ENCODE data around the gene SUOX.

Gene SUOX

GRCh38 chr12:56011509-56012090, 14.5 kb downstream of the SUOX start:
- H3K79me1 ChIP-seq (replicated peaks; ENCODE audit: low read length, poor library complexity, severe bottlenecking) = peaks cover 4% of the 10 kb centered on the region
- H2AK5ac ChIP-seq (ENCODE audit: low read length, severe bottlenecking) = no peak overlapping the region
- H3K4me1 ChIP-seq (ENCODE audit: control insufficient read depth, insufficient read depth, low read depth, low read length) = peaks cover 5% of the 10 kb centered on the region
- no peak overlapping the region for H3K14ac ChIP-seq (ENCODE audit: low read length in 2 of 2)
- no peak overlapping the region for H3K9ac ChIP-seq (ENCODE audit: low read length)
- no peak overlapping the region for H2BK5ac ChIP-seq (ENCODE audit: low read depth, low read length, poor library complexity, severe bottlenecking)
- no peak overlapping the region for H4K91ac ChIP-seq (ENCODE audit: low read length)
- H3K4me3 ChIP-seq (ENCODE audit: insufficient read depth in 1 of 2, low read depth in 1 of 2, low read length in 2 of 2) = no peak overlapping the region
- no peak overlapping the region for H3K4me2 ChIP-seq (ENCODE audit: low read length, poor library complexity, severe bottlenecking)
- no peak overlapping the region for H3K18ac ChIP-seq (ENCODE audit: low read depth in 1 of 2, low read length in 2 of 2)
- H3K36me3 ChIP-seq (ENCODE audit: control insufficient read depth in 1 of 2, insufficient read depth in 2 of 2, low read depth in 1 of 2, low read length in 2 of 2) = peaks cover 0 to 6% of the 10 kb centered on the region in 2 experiments
- no peaks in the 10 kb centered on the region for H3K9me3 ChIP-seq (ENCODE audit: control insufficient read depth, low read length)
- H4K8ac ChIP-seq (ENCODE audit: low read length) = no peak overlapping the region
- no peak overlapping the region for H2BK12ac ChIP-seq (ENCODE audit: low read length in 2 of 2)
- H3K27ac ChIP-seq (ENCODE audit: low read length, poor library complexity, severe bottlenecking) = no peak overlapping the region
- no peak overlapping the region for H3K23ac ChIP-seq (ENCODE audit: low read length in 2 of 2)
- peak; percentile 22 for DNase-seq
- H3K4ac ChIP-seq (ENCODE audit: low read depth in 1 of 2, low read length in 2 of 2) = peak overlapping the region in 1 of 2 experiments; percentile 10
- H2AFZ ChIP-seq (ENCODE audit: low read depth, low read length) = no peak overlapping the region
- H3K27me3 ChIP-seq (ENCODE audit: control insufficient read depth in 1 of 2, insufficient read depth in 1 of 2, low read length in 2 of 2) = no peaks in the 10 kb centered on the region
- H2BK120ac ChIP-seq (ENCODE audit: low read depth, low read length) = no peak overlapping the region
- WGBS = no CpG with 5 or more reads among the region's 2 CpGs
- H2BK15ac ChIP-seq (ENCODE audit: low read depth, poor library complexity, severe bottlenecking) = no peak overlapping the region

- H3K4me2 ChIP-seq (ENCODE audit: low read length, poor library complexity, severe bottlenecking) = no peak overlapping the region
- H2BK15ac ChIP-seq (ENCODE audit: low read depth, poor library complexity, severe bottlenecking) = no peak overlapping the region
- H3K4ac ChIP-seq (ENCODE audit: low read depth in 1 of 2, low read length in 2 of 2) = no peak overlapping the region
- no peak overlapping the region for H3K27ac ChIP-seq (ENCODE audit: low read length, poor library complexity, severe bottlenecking)
- H3K36me3 ChIP-seq (ENCODE audit: control insufficient read depth in 1 of 2, insufficient read depth in 2 of 2, low read depth in 1 of 2, low read length in 2 of 2) = peaks cover 0 to 13% of the 10 kb centered on the region in 2 experiments
- no peak overlapping the region for H3K14ac ChIP-seq (ENCODE audit: low read length in 2 of 2)
- no peaks in the 10 kb centered on the region for H3K4me1 ChIP-seq (ENCODE audit: control insufficient read depth, insufficient read depth, low read depth, low read length)
- H3K27me3 ChIP-seq (ENCODE audit: control insufficient read depth in 1 of 2, insufficient read depth in 1 of 2, low read length in 2 of 2) = no peaks in the 10 kb centered on the region
- H3K9me3 ChIP-seq (ENCODE audit: control insufficient read depth, low read length) = no peaks in the 10 kb centered on the region
- no peak overlapping the region for H2BK5ac ChIP-seq (ENCODE audit: low read depth, low read length, poor library complexity, severe bottlenecking)
- no peak overlapping the region for H3K4me3 ChIP-seq (ENCODE audit: insufficient read depth in 1 of 2, low read depth in 1 of 2, low read length in 2 of 2)
- no peak overlapping the region for H4K91ac ChIP-seq (ENCODE audit: low read length)
- H2BK12ac ChIP-seq (ENCODE audit: low read length in 2 of 2) = no peak overlapping the region
- no peak overlapping the region for H3K23ac ChIP-seq (ENCODE audit: low read length in 2 of 2)
- no peak overlapping the region for H2AFZ ChIP-seq (ENCODE audit: low read depth, low read length)
- H4K8ac ChIP-seq (ENCODE audit: low read length) = no peak overlapping the region
- no peak overlapping the region for H3K9ac ChIP-seq (ENCODE audit: low read length)
- H2AK5ac ChIP-seq (ENCODE audit: low read length, severe bottlenecking) = no peak overlapping the region
- no peak for DNase-seq
- H2BK120ac ChIP-seq (ENCODE audit: low read depth, low read length) = no peak overlapping the region
- peaks cover 2% of the 10 kb centered on the region for H3K79me1 ChIP-seq (replicated peaks; ENCODE audit: low read length, poor library complexity, severe bottlenecking)
- over 99% methylated on average over 5 of the region's 5 CpGs for WGBS
- H3K18ac ChIP-seq (ENCODE audit: low read depth in 1 of 2, low read length in 2 of 2) = no peak overlapping the region
Measured at GRCh38 chr12:56013482-56013881, 16.4 kb downstream of the SUOX start.

- Histone ChIP-seq H3K9ac (ENCODE audit: low read length) (no peak overlapping the region), H3K9me3 (ENCODE audit: control insufficient read depth, low read length) (no peaks in the 10 kb centered on the region), H3K4me1 (ENCODE audit: control insufficient read depth, insufficient read depth, low read depth, low read length) (no peaks in the 10 kb centered on the region), H3K79me1 (replicated peaks; ENCODE audit: low read length, poor library complexity, severe bottlenecking) (no peaks in the 10 kb centered on the region), H3K23ac (ENCODE audit: low read length in 2 of 2) (no peak overlapping the region), H3K4me3 (ENCODE audit: insufficient read depth in 1 of 2, low read depth in 1 of 2, low read length in 2 of 2) (no peak overlapping the region), H4K91ac (ENCODE audit: low read length) (no peak overlapping the region), H3K18ac (ENCODE audit: low read depth in 1 of 2, low read length in 2 of 2) (no peak overlapping the region), H4K8ac (ENCODE audit: low read length) (no peak overlapping the region), H2BK15ac (ENCODE audit: low read depth, poor library complexity, severe bottlenecking) (no peak overlapping the region), H3K4ac (ENCODE audit: low read depth in 1 of 2, low read length in 2 of 2) (no peak overlapping the region), H2AFZ (ENCODE audit: low read depth, low read length) (no peak overlapping the region), H2BK12ac (ENCODE audit: low read length in 2 of 2) (no peak overlapping the region), H3K4me2 (ENCODE audit: low read length, poor library complexity, severe bottlenecking) (no peak overlapping the region), H2AK5ac (ENCODE audit: low read length, severe bottlenecking) (no peak overlapping the region), H3K27ac (ENCODE audit: low read length, poor library complexity, severe bottlenecking) (no peak overlapping the region), H3K36me3 (ENCODE audit: control insufficient read depth in 1 of 2, insufficient read depth in 2 of 2, low read depth in 1 of 2, low read length in 2 of 2) (peaks cover 0 to 14% of the 10 kb centered on the region in 2 experiments), H2BK5ac (ENCODE audit: low read depth, low read length, poor library complexity, severe bottlenecking) (no peak overlapping the region), H3K14ac (ENCODE audit: low read length in 2 of 2) (no peak overlapping the region), H2BK120ac (ENCODE audit: low read depth, low read length) (no peak overlapping the region), H3K27me3 (ENCODE audit: control insufficient read depth in 1 of 2, insufficient read depth in 1 of 2, low read length in 2 of 2) (no peaks in the 10 kb centered on the region)
- no peak for DNase-seq
- 54% methylated on average over 2 of the region's 2 CpGs for WGBS
Measured at GRCh38 chr12:56014205-56014604, 17.1 kb downstream of the SUOX start.

GRCh38 chr12:56017181-56017580, 20.1 kb downstream of the SUOX start:
- no peak overlapping the region for H4K91ac ChIP-seq (ENCODE audit: low read length)
- no peak overlapping the region for H3K18ac ChIP-seq (ENCODE audit: low read depth in 1 of 2, low read length in 2 of 2)
- H3K36me3 ChIP-seq (ENCODE audit: control insufficient read depth in 1 of 2, insufficient read depth in 2 of 2, low read depth in 1 of 2, low read length in 2 of 2) = peaks cover 0 to 15% of the 10 kb centered on the region in 2 experiments
- H2BK15ac ChIP-seq (ENCODE audit: low read depth, poor library complexity, severe bottlenecking) = no peak overlapping the region
- H3K4ac ChIP-seq (ENCODE audit: low read depth in 1 of 2, low read length in 2 of 2) = no peak overlapping the region
- H3K27ac ChIP-seq (ENCODE audit: low read length, poor library complexity, severe bottlenecking) = no peak overlapping the region
- H3K9me3 ChIP-seq (ENCODE audit: control insufficient read depth, low read length) = no peaks in the 10 kb centered on the region
- H3K4me3 ChIP-seq (ENCODE audit: insufficient read depth in 1 of 2, low read depth in 1 of 2, low read length in 2 of 2) = no peak overlapping the region
- no peak overlapping the region for H2AFZ ChIP-seq (ENCODE audit: low read depth, low read length)
- H3K4me1 ChIP-seq (ENCODE audit: control insufficient read depth, insufficient read depth, low read depth, low read length) = peaks cover 17% of the 10 kb centered on the region
- no peaks in the 10 kb centered on the region for H3K27me3 ChIP-seq (ENCODE audit: control insufficient read depth in 1 of 2, insufficient read depth in 1 of 2, low read length in 2 of 2)
- peaks cover 2% of the 10 kb centered on the region for H3K79me1 ChIP-seq (replicated peaks; ENCODE audit: low read length, poor library complexity, severe bottlenecking)
- H3K23ac ChIP-seq (ENCODE audit: low read length in 2 of 2) = no peak overlapping the region
- 100% methylated on average over 1 of the region's 4 CpGs for WGBS
- no peak overlapping the region for H3K14ac ChIP-seq (ENCODE audit: low read length in 2 of 2)
- H4K8ac ChIP-seq (ENCODE audit: low read length) = no peak overlapping the region
- H2AK5ac ChIP-seq (ENCODE audit: low read length, severe bottlenecking) = no peak overlapping the region
- H2BK5ac ChIP-seq (ENCODE audit: low read depth, low read length, poor library complexity, severe bottlenecking) = no peak overlapping the region
- H2BK12ac ChIP-seq (ENCODE audit: low read length in 2 of 2) = no peak overlapping the region
- H2BK120ac ChIP-seq (ENCODE audit: low read depth, low read length) = no peak overlapping the region
- DNase-seq = no peak
- no peak overlapping the region for H3K9ac ChIP-seq (ENCODE audit: low read length)
- no peak overlapping the region for H3K4me2 ChIP-seq (ENCODE audit: low read length, poor library complexity, severe bottlenecking)

Measured in mesenchymal stem cell (in vitro differentiated cells and primary cell).